ENCODE results near the gene ELSPBP1. TPM values are rescaled to one million over a fixed set of nuclear protein-coding genes. Genes with fewer than 3 reads are reported as not detected.

ELSPBP1 gene
- total RNA-seq, 1 donor from 2014 or later = not detected

GRCh38 chr19:48041877-48042580 lies 47.6 kb downstream of the ELSPBP1 start:
- peaks cover 35% of the 10 kb centered on the region for H3K27me3 Mint-ChIP-seq
- DNase-seq (ENCODE audit: low spot score, unreplicated experiment) = no peak
- H3K4me3 Mint-ChIP-seq (ENCODE audit: low read depth) = no peak overlapping the region
- no peak for TF ChIP-seq CTCF (IDR thresholded peaks at IDR 0.05; ENCODE audit: unreplicated experiment)
- H3K4me1 Mint-ChIP-seq (ENCODE audit: low read depth) = no peaks in the 10 kb centered on the region
- no peaks in the 10 kb centered on the region for H3K9me3 Mint-ChIP-seq (ENCODE audit: low read depth)
- H3K36me3 Mint-ChIP-seq (ENCODE audit: insufficient read depth) = no peaks in the 10 kb centered on the region
- no peak overlapping the region for H3K27ac Mint-ChIP-seq

GRCh38 chr19:48043675-48044258 lies 49.3 kb downstream of the ELSPBP1 start, which contains the start of gene CABP5:
TSS of gene CABP5 (minus strand) at chr19:48044079. CDS start at chr19:48043922, 157 bp downstream.
- no peak for DNase-seq (ENCODE audit: low spot score, unreplicated experiment)
- no peak within 1 kb of the TSS for H3K4me3 Mint-ChIP-seq (ENCODE audit: low read depth)
- H3K4me1 Mint-ChIP-seq (ENCODE audit: low read depth) = no peaks in the 10 kb centered on the region
- no peaks in the 10 kb centered on the region for H3K9me3 Mint-ChIP-seq (ENCODE audit: low read depth)
- H3K27ac Mint-ChIP-seq = no peak within 1 kb of the TSS
- no peak for TF ChIP-seq CTCF (IDR thresholded peaks at IDR 0.05; ENCODE audit: unreplicated experiment)
- H3K36me3 Mint-ChIP-seq (ENCODE audit: insufficient read depth) = no peaks in the 10 kb centered on the region
- H3K27me3 Mint-ChIP-seq = peaks cover 42% of the 10 kb centered on the region

- H3K27ac Mint-ChIP-seq = no peak overlapping the region
- no peaks in the 10 kb centered on the region for H3K36me3 Mint-ChIP-seq (ENCODE audit: insufficient read depth)
- no peak for TF ChIP-seq CTCF (IDR thresholded peaks at IDR 0.05; ENCODE audit: unreplicated experiment)
- no peaks in the 10 kb centered on the region for H3K9me3 Mint-ChIP-seq (ENCODE audit: low read depth)
- DNase-seq (ENCODE audit: low spot score, unreplicated experiment) = no peak
- H3K4me1 Mint-ChIP-seq (ENCODE audit: low read depth) = no peaks in the 10 kb centered on the region
- H3K27me3 Mint-ChIP-seq = peaks cover 38% of the 10 kb centered on the region
- H3K4me3 Mint-ChIP-seq (ENCODE audit: low read depth) = no peak overlapping the region
These were observed 50.1 kb downstream of the ELSPBP1 start for GRCh38 chr19:48044561-48044960.

GRCh38 chr19:48051335-48052033 lies 57.1 kb downstream of the ELSPBP1 start:
- Mint-ChIP-seq H3K4me1 (ENCODE audit: low read depth) (no peaks in the 10 kb centered on the region), H3K9me3 (ENCODE audit: low read depth) (no peaks in the 10 kb centered on the region), H3K27ac (no peak overlapping the region), H3K27me3 (peaks cover 7% of the 10 kb centered on the region), H3K36me3 (ENCODE audit: insufficient read depth) (no peaks in the 10 kb centered on the region), H3K4me3 (ENCODE audit: low read depth) (no peak overlapping the region)
- no peak for DNase-seq (ENCODE audit: low spot score, unreplicated experiment)
- no peak for TF ChIP-seq CTCF (IDR thresholded peaks at IDR 0.05; ENCODE audit: unreplicated experiment)

- no peak overlapping the region for H3K4me3 Mint-ChIP-seq (ENCODE audit: low read depth)
- H3K9me3 Mint-ChIP-seq (ENCODE audit: low read depth) = no peaks in the 10 kb centered on the region
- peaks cover 6% of the 10 kb centered on the region for H3K27me3 Mint-ChIP-seq
- TF ChIP-seq CTCF (IDR thresholded peaks at IDR 0.05; ENCODE audit: unreplicated experiment) = no peak
- DNase-seq (ENCODE audit: low spot score, unreplicated experiment) = no peak
- no peaks in the 10 kb centered on the region for H3K36me3 Mint-ChIP-seq (ENCODE audit: insufficient read depth)
- no peak overlapping the region for H3K27ac Mint-ChIP-seq
- H3K4me1 Mint-ChIP-seq (ENCODE audit: low read depth) = no peaks in the 10 kb centered on the region
These were observed 58.6 kb downstream of the ELSPBP1 start for GRCh38 chr19:48053076-48053475.

Data from progenitor cell of endocrine pancreas (in vitro differentiated cells).